Mesodermal cell (in vitro differentiated cells): ENCODE data around the gene EPS8.
"Not testable (repeated sequence)": the region's sequence is repeated elsewhere in the genome, so short reads cannot be mapped to it uniquely, and the experiment has no call there.

Experiments used
- H3K27ac ChIP-seq: 2 replicates; pipeline ENCODE4 v1.7.0; 2013; ENCODE audit warnings: mild to moderate bottlenecking, low read depth, low read length, moderate library complexity; ENCODE audit not compliant: severe bottlenecking
- H3K36me3 ChIP-seq: 2 replicates; pipeline ENCODE4 v1.7.1; 2013; ENCODE audit warnings: mild to moderate bottlenecking, low read length, moderate library complexity; ENCODE audit not compliant: control insufficient read depth, insufficient read depth
- H3K4me1 ChIP-seq: one replicate; pipeline ENCODE4 v1.7.1; 2013; ENCODE audit warnings: mild to moderate bottlenecking, low read length; ENCODE audit not compliant: insufficient read depth, control insufficient read depth, poor library complexity, severe bottlenecking
- H3K4me3 ChIP-seq: 2 replicates; pipeline ENCODE4 v1.7.0; 2013; ENCODE audit warnings: low read length, control low read depth, mild to moderate bottlenecking; ENCODE audit not compliant: insufficient read depth, poor library complexity, severe bottlenecking; ENCODE audit errors: extremely low read depth
- H3K9me3 ChIP-seq: 2 replicates; pipeline ENCODE4 v1.7.1; 2013; ENCODE audit warnings: mild to moderate bottlenecking, low read length, moderate library complexity; ENCODE audit not compliant: control insufficient read depth
- WGBS, 2 experiments: methylation state at CpG; one replicate each; pipeline ENCODE4 v1.1.5; 2013; ENCODE audit warnings: missing lambda C conversion rate in 2 of 2; ENCODE audit not compliant: insufficient coverage in 2 of 2; 5-methylcytosine and 5-hydroxymethylcytosine counted together

Gene EPS8

GRCh38 chr12:15756822-15757221, 32.4 kb downstream of the EPS8 start:
- Histone ChIP-seq H3K27ac (no peak overlapping the region), H3K36me3 (no peaks in the 10 kb centered on the region), H3K4me1 (no peaks in the 10 kb centered on the region), H3K4me3 (no peak overlapping the region), H3K9me3 (no peaks in the 10 kb centered on the region)
- no CpG with 5 or more reads among the region's 1 CpG for WGBS, 2 experiments

GRCh38 chr12:15754233-15754632, 35.0 kb downstream of the EPS8 start:
- H3K27ac ChIP-seq, result no peak overlapping the region
- no peaks in the 10 kb centered on the region for H3K4me1 ChIP-seq
- H3K4me3 ChIP-seq, result no peak overlapping the region
- no CpG with 5 or more reads among the region's 2 CpGs for WGBS, 2 experiments
- H3K36me3 ChIP-seq, result no peaks in the 10 kb centered on the region
- H3K9me3 ChIP-seq, result no peaks in the 10 kb centered on the region

- H3K4me1 ChIP-seq, result no peaks in the 10 kb centered on the region
- H3K27ac ChIP-seq, result no peak overlapping the region
- H3K9me3 ChIP-seq, result no peaks in the 10 kb centered on the region
- no peak overlapping the region for H3K4me3 ChIP-seq
- no peaks in the 10 kb centered on the region for H3K36me3 ChIP-seq
Observed at GRCh38 chr12:15752785-15753184, 36.4 kb downstream of the EPS8 start.

DNA sequence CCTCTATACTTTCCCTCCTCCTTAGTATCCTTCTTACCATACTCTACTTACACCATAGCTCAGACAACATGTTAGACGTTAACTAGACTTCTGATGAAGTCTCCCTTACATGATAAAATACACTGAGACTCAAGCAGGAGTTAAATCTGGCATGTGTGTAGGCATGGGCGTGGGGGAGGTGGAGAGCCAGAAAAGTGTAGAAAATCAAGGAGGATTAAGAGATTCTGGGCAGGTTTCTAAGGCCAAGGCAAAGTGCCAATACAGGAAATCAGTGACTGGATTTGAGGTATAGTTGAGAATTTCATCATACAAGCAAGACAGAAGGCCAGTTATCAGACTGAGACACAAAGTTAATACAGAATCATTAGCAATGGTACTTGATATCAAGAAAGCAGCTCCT, 37.4 kb downstream of the EPS8 start:
- WGBS, 2 experiments, result 87% methylated on average over 2 of the region's 2 CpGs; no CpG with 5 or more reads in 1 of the 2 experiments
- Histone ChIP-seq H3K27ac (no peak overlapping the region), H3K36me3 (no peaks in the 10 kb centered on the region), H3K4me1 (no peaks in the 10 kb centered on the region), H3K9me3 (no peaks in the 10 kb centered on the region), H3K4me3 (no peak overlapping the region)

- Histone ChIP-seq H3K27ac (no peak overlapping the region), H3K9me3 (no peaks in the 10 kb centered on the region), H3K4me1 (no peaks in the 10 kb centered on the region), H3K36me3 (no peaks in the 10 kb centered on the region), H3K4me3 (no peak overlapping the region)
- WGBS, 2 experiments, result 88 to 95% methylated on average over 2 to 4 of the region's 4 CpGs
Observed at GRCh38 chr12:15749937-15750336, 39.3 kb downstream of the EPS8 start.

GRCh38 chr12:15741870-15742269, 47.3 kb downstream of the EPS8 start:
- no CpG with 5 or more reads among the region's 3 CpGs for WGBS, 2 experiments
- H3K36me3 ChIP-seq, H3K27ac ChIP-seq, H3K4me3 ChIP-seq, H3K9me3 ChIP-seq, H3K4me1 ChIP-seq: not testable (repeated sequence)

GRCh38 chr12:15741082-15741481, 48.1 kb downstream of the EPS8 start:
- 100% methylated on average over 1 of the region's 2 CpGs; no CpG with 5 or more reads in 1 of the 2 experiments for WGBS, 2 experiments
- no peaks in the 10 kb centered on the region for H3K4me1 ChIP-seq
- H3K4me3 ChIP-seq, result no peak overlapping the region
- peaks cover 3% of the 10 kb centered on the region for H3K9me3 ChIP-seq
- no peaks in the 10 kb centered on the region for H3K36me3 ChIP-seq
- H3K27ac ChIP-seq, result no peak overlapping the region

DNA sequence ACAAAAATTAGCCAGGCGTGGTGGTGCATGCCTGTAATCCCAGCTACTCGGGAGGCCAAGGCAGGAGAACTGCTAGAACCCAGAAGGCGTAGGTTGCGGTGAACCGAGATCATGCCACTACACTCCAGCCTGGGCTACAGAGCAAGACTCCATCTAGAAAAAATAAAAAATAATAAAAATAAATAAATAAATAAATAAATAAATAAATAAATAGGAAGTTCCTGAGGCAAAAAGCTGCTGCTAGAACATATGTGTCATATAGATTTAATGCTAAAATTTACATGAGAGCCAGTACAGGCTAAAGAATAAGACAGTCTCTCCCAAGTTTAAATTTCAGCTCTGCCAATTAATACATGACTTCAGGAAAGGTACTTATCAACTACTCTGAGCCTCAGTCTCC, 48.8 kb downstream of the EPS8 start:
- not testable (repeated sequence) for H3K9me3 ChIP-seq, H3K4me1 ChIP-seq, H3K27ac ChIP-seq, H3K4me3 ChIP-seq, H3K36me3 ChIP-seq
- WGBS, 2 experiments, result 97% methylated on average over 4 of the region's 5 CpGs; no CpG with 5 or more reads in 1 of the 2 experiments

DNA sequence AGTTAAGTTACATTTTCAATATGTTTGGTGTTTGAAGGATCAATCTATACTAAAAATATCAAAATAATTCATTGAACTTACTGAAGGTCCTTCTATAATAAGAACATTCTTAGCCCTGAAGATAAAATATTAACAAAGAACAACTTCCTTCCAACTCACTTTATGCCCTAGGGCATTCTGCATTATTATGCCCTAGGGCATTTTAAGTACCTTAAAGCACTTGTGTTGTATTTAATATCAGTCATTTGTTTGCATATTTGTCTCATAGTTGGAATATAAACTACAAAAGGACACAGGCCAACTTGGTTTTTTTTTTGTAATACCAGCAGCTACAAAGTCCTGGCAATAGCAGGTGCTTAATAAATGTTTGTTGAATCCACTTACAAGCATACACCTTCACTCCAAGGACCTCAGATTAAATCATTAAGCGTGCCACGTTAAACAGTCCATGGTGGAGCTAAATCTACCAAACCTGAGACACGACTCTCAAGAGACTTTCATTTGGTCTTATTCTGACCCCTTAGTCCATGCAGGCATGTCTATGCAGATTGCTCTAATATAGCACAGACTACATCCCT, 50.7 kb downstream of the EPS8 start:
- no peak overlapping the region for H3K4me3 ChIP-seq
- H3K27ac ChIP-seq, result no peak overlapping the region
- 91 to 93% methylated on average over 3 of the region's 3 CpGs for WGBS, 2 experiments
- H3K36me3 ChIP-seq, result no peaks in the 10 kb centered on the region
- H3K4me1 ChIP-seq, result no peaks in the 10 kb centered on the region
- no peaks in the 10 kb centered on the region for H3K9me3 ChIP-seq

GRCh38 chr12:15735837-15736615, 53.2 kb downstream of the EPS8 start:
- H3K9me3 ChIP-seq, result no peaks in the 10 kb centered on the region
- no peaks in the 10 kb centered on the region for H3K4me1 ChIP-seq
- H3K4me3 ChIP-seq, result no peak overlapping the region
- no peak overlapping the region for H3K27ac ChIP-seq
- H3K36me3 ChIP-seq, result no peaks in the 10 kb centered on the region
- 71 to 80% methylated on average over 1 of the region's 5 CpGs for WGBS, 2 experiments

- H3K9me3 ChIP-seq, result no peaks in the 10 kb centered on the region
- no peak overlapping the region for H3K27ac ChIP-seq
- peaks cover 5% of the 10 kb centered on the region for H3K4me1 ChIP-seq
- H3K36me3 ChIP-seq, result no peaks in the 10 kb centered on the region
- no peak overlapping the region for H3K4me3 ChIP-seq
- WGBS, 2 experiments, result no CpG with 5 or more reads among the region's 3 CpGs
Observed at GRCh38 chr12:15733136-15733535, 56.1 kb downstream of the EPS8 start.
